SIG-M5 treated with dmso at 0.1 percent for 504 hours (cell line): ENCODE measurements around the gene MRPL12.
A peak's percentile ranks its signal among the peaks of the same experiment; 100 is the strongest.

Experiments used
- DNase-seq: peaks from one replicate; lab custom pipeline; 2025; ENCODE audit not compliant: unreplicated experiment; lab: John Stamatoyannopoulos, UW

MRPL12 gene

DNA sequence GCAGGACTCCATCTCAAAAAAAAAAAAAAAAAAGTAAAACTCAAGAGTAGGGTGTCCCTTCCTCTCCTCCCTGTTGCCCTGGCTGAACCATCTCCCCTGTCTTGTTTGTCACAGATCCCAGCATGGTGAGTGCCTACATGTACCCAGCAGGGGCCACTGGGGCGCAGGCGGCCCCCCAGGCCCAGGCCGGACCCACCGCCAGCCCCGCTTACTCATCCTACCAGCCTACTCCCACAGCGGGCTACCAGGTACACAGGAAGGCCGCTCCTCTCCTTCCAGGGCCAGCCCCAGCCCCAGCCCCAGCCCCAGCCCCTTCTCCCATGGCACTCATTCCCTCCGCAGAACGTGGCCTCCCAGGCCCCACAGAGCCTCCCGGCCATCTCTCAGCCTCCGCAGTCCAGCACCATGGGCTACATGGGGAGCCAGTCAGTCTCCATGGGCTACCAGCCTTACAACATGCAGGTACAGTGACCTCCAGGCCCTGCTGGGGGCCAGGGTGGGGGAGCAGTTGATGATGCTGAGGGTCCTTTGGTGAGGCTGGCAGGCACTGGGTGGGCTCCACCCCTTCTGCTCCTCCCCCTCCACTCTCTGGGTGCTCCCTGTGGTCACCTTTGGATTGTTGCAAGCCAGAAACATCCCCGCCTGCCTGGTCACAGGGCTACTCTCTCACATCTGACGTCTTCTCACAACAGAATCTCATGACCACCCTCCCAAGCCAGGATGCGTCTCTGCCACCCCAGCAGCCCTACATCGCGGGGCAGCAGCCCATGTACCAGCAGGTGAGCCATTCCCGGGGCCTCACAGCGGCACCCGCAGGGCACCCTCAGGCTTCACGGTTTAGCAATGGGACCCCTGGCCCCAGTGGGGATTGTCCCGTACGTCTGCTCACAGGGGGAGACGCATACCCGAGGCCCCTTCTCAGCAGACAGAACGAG, 2.5 kb upstream of the MRPL12 start:
- DNase-seq: no peak

DNA sequence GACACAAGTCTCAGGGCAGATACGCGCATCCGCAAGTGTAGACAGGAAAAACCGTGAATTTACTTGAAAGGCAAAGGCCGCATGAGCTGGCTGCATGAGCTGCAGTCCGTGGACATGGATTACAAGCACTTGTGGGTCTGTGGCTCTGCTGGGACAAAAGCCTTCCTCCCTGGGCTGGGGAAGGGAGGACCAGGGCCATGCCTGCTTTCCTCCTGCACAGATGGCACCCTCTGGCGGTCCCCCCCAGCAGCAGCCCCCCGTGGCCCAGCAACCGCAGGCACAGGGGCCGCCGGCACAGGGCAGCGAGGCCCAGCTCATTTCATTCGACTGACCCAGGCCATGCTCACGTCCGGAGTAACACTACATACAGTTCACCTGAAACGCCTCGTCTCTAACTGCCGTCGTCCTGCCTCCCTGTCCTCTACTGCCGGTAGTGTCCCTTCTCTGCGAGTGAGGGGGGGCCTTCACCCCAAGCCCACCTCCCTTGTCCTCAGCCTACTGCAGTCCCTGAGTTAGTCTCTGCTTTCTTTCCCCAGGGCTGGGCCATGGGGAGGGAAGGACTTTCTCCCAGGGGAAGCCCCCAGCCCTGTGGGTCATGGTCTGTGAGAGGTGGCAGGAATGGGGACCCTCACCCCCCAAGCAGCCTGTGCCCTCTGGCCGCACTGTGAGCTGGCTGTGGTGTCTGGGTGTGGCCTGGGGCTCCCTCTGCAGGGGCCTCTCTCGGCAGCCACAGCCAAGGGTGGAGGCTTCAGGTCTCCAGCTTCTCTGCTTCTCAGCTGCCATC, 1.7 kb upstream of the MRPL12 start:
- DNase-seq: peak; percentile 58

- DNase-seq: no peak
Measured at GRCh38 chr17:81703747-81704654, 834 bp downstream of the MRPL12 start.

GRCh38 chr17:81705518-81706231, 2.5 kb downstream of the MRPL12 start:
- no peak for DNase-seq

DNA sequence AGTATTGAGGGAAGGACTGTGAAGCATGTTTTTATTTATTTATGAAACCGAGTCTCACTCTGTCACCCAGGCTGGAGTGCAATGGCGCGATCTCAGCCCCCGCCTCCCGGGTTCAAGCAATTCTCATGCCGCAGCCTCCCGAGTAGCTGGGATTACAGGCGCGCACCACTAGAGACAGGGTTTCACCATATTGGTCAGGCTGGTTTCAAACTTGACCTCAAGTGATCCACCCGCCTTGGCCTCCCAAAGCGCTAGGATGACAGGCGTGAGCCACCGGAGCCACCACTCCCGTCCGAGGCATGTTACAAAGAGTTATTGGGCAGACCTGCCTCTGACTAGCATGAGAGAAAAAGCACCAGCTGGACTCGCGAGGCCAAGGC, 3.1 kb downstream of the MRPL12 start:
- no peak for DNase-seq

- DNase-seq: no peak
Measured at GRCh38 chr17:81706757-81707624, 3.8 kb downstream of the MRPL12 start.

DNA sequence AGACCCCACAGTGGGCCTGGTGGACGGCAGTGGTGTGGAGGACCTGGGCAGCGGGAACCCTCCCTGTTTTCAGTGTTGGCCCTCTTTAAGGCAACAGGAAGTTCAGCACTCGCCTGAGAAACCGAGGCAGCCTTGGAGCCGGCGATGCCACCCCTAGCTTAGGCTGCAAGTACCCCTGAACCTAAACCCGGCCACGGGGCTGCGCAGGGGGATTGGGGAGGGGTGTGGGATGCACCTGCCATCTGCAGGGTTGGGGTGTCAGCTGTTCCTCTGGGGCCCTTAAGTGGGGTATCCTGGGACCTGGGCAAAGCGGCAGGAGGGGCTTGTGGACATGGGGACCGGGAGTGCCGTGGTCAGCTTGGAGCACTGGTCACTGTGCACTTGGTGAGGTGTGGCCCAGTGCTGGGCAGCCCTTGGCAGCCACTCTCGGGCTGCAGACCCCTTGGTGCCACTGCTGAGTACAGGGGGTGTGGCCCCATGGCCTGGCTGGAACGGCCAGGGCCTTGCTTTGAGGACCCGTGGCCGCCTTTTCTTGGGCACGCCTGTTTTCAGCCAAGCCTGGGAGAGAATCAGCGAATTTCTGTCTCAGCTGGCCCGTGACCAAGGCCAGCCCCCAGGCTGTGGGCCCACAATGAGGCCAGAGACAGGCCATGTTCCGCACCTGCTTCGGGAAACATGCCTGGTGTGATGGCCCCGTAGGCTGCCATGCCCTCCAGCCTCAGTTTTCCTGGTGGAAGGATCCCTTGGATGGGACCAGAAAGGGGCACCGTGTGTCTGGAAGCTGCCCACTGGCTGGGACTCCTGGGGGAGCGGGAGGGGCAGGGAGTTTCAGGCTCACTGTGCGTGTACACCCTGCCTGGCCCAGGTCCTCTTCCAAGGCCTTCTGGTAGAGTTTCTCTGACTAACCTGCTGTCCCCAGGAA, 4.8 kb downstream of the MRPL12 start:
- no peak for DNase-seq

- no peak for DNase-seq
Measured at GRCh38 chr17:81708739-81709185, 5.6 kb downstream of the MRPL12 start.

- peak; percentile 75 for DNase-seq
Measured at GRCh38 chr17:81710514-81711308, 7.5 kb downstream of the MRPL12 start.

DNA sequence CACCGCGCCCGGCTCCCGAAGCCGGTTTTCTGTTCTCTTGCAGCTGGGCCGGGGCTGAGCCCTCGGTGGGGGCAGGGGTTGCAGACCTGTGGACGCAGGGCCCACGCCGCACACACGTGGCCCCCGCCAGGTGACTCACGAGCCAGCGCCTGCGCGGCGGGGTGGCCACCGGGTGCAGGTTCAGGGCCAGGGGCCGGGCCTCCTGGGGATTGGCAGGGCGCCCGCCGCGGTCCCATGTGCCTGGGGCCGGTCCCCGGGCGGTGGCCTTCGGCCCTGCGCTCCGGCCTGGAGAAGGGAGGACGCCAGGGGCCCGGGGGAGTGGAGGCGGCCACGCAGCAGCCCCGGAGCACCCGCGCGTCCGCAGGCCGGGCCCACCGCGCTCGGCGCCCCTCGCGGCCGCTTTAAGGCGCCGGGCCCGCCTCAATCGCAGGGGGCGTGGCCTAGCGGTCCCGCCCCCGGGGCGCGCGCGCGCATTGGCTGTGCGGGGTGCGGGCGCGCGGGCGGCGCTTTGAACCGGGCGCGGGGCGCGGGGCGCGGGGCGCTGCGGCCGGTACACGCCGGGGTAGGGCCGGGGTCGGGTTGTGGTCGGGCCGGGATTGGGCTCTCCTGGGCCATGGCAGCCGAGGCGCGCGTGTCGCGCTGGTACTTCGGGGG, 8.8 kb downstream of the MRPL12 start, which contains the start of gene SLC25A10:
Gene SLC25A10, plus strand, starts transcription at position 471 of the 654 bp plus-strand sequence. Its CDS starts 143 bp downstream, at position 614.
- peak; percentile 77 for DNase-seq

DNA sequence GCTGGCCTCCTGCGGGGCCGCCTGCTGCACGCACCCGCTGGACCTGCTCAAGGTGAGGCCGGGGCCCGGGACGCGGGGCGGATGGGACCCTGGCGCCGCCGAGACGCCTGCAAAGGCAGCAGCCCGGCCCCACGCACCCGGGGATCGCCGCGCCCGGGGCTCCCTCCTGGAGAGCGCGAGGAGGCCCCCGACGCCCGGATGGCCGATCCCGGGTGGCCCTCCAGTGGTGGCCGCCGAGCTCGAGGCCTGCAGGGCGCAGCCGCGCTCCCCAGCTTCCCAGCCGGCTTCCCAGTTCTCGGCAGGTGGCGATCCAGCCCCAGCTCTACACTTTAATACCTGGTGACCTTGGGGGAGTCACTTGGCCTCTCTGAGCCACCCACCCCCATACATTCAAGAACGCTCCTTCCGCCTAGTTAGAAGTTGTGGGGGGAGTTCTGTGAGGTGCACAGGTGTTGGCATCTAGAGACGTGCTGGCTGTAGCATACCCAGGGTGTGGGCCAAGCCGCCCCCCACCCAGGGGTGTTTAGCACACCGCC, 9.4 kb downstream of the MRPL12 start:
- peak; percentile 25 for DNase-seq

- no peak for DNase-seq
Measured at GRCh38 chr17:81713004-81713555, 9.9 kb downstream of the MRPL12 start.

- no peak for DNase-seq
Measured at GRCh38 chr17:81713556-81714411, 10.6 kb downstream of the MRPL12 start.

- DNase-seq: no peak
Measured at GRCh38 chr17:81714412-81715106, 11.4 kb downstream of the MRPL12 start.
